ENCODE data around the gene NELFA. TPM values are rescaled to one million over a fixed set of nuclear protein-coding genes. Genes with fewer than 3 reads are reported as not detected.

Gene NELFA
- total and polyA plus RNA-seq, 4 donors, result 7.1 to 11.8 (median 9.3) TPM

DNA sequence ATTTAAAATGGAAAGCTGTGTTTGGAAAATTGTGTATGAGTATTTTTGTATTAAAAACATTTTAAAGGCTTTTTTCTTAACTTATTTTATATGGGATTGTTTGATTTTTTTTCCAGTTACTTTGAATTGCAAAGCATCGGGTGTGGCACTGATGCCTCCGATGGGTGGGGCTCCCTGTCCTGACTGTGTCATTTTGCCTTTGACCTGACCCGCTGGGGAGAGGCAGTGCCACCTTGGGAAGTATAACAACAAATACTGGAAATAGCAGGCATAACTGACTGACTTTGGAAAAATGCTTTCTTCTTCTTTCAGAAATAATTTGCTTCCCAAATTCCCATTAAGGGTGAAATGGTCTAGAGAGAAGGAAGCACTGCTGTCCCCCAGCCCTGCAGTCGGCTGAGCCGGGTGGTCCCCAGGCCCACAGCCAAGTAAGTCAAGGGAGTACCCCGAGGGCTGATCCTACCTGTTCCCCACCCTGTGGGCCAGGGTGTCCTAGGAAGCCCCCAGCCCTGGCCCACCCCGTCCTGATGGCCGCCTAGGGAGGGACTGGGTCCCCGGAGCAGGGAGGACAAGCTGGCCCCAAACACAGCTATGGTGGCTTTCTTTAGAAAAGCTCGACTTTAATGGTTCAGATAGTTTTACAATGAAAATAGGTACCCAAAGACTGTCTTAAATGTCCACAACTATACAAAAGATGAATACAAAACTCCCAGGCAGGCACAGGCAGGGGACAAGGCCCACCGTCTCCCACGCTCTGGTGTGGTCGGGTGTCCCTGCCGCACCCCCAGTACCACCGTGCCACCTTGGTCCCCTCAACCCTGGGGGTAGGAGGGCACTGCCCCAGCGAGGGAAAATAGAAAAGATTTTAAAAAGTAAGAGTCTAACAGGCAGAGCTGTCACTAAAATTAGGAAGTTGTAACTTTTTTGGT lies 26.4 kb downstream of the NELFA start (continued):
- TF ChIP-seq HNF4A (conservative IDR thresholded peaks at IDR 0.05) (no peak), MAX (IDR thresholded peaks at IDR 0.05) (no peak), NR2F2 (IDR thresholded peaks at IDR 0.05) (no peak), HNF4G (IDR thresholded peaks at IDR 0.05) (no peak)

GRCh38 chr4:1981251-1982058 lies 27.3 kb downstream of the NELFA start:
- H3K4me1 ChIP-seq (ENCODE audit: control insufficient read depth in 4 of 4, insufficient read depth in 4 of 4, low read length in 3 of 4), result no peaks in the 10 kb centered on the region
- H3K27me3 ChIP-seq (ENCODE audit: control insufficient read depth in 4 of 4, insufficient read depth in 4 of 4, low read length in 3 of 4), result no peaks in the 10 kb centered on the region
- 91% methylated on average over 22 of the region's 22 CpGs for WGBS
- no peak overlapping the region for H3K4me3 ChIP-seq (ENCODE audit: low read depth in 1 of 3, low read length in 3 of 3)
- no peak overlapping the region for H3K9ac ChIP-seq (ENCODE audit: low read depth in 1 of 2, low read length in 2 of 2)
- no peak overlapping the region for H3K27ac ChIP-seq (ENCODE audit: low read depth in 1 of 2, low read length in 2 of 2)
- peaks cover 19 to 84% (median 35%) of the 10 kb centered on the region in 4 donors for H3K36me3 ChIP-seq (ENCODE audit: control insufficient read depth in 4 of 4, insufficient read depth in 3 of 4, low read depth in 1 of 4, low read length in 3 of 4)
- no peak for TF ChIP-seq JUND (IDR thresholded peaks at IDR 0.05)
- TF ChIP-seq EGR1 (IDR thresholded peaks at IDR 0.05; ENCODE audit: low read depth in 2 of 2), result no peak
- no peak for TF ChIP-seq HNF4G (IDR thresholded peaks at IDR 0.05)
- TF ChIP-seq YY1 (IDR thresholded peaks at IDR 0.05), result no peak
- no peak for TF ChIP-seq HNF4A (conservative IDR thresholded peaks at IDR 0.05)
- no peak for TF ChIP-seq SP1 (IDR thresholded peaks at IDR 0.05)
- peak; percentile 33 for DNase-seq (ENCODE audit: low spot score)
- H3K9me3 ChIP-seq (ENCODE audit: control insufficient read depth in 4 of 4, low read length in 3 of 4), result no peaks in the 10 kb centered on the region

GRCh38 chr4:1980561-1981041 lies 28.2 kb downstream of the NELFA start:
- Histone ChIP-seq H3K4me1 (ENCODE audit: control insufficient read depth in 4 of 4, insufficient read depth in 4 of 4, low read length in 3 of 4) (no peaks in the 10 kb centered on the region), H3K27ac (ENCODE audit: low read depth in 1 of 2, low read length in 2 of 2) (no peak overlapping the region), H3K9ac (ENCODE audit: low read depth in 1 of 2, low read length in 2 of 2) (no peak overlapping the region), H3K4me3 (ENCODE audit: low read depth in 1 of 3, low read length in 3 of 3) (no peak overlapping the region), H3K36me3 (ENCODE audit: control insufficient read depth in 4 of 4, insufficient read depth in 3 of 4, low read depth in 1 of 4, low read length in 3 of 4) (peaks cover 20 to 84% (median 36%) of the 10 kb centered on the region in 4 donors), H3K9me3 (ENCODE audit: control insufficient read depth in 4 of 4, low read length in 3 of 4) (no peaks in the 10 kb centered on the region), H3K27me3 (ENCODE audit: control insufficient read depth in 4 of 4, insufficient read depth in 4 of 4, low read length in 3 of 4) (no peaks in the 10 kb centered on the region)
- 96% methylated on average over 16 of the region's 16 CpGs for WGBS
- TF ChIP-seq FOXA1 (IDR thresholded peaks at IDR 0.05) (no peak), NR2F2 (IDR thresholded peaks at IDR 0.05) (no peak), GABPA (IDR thresholded peaks at IDR 0.05 in 1 of 2, conservative IDR thresholded peaks at IDR 0.05 in 1 of 2) (no peak), HNF4A (conservative IDR thresholded peaks at IDR 0.05) (no peak), ATF3 (IDR thresholded peaks at IDR 0.05) (no peak), HNF4G (IDR thresholded peaks at IDR 0.05) (no peak), FOXA2 (IDR thresholded peaks at IDR 0.05) (no peak), RXRA (IDR thresholded peaks at IDR 0.05) (no peak), SP1 (IDR thresholded peaks at IDR 0.05) (no peak)
- TF ChIP-seq, protein P1, sequence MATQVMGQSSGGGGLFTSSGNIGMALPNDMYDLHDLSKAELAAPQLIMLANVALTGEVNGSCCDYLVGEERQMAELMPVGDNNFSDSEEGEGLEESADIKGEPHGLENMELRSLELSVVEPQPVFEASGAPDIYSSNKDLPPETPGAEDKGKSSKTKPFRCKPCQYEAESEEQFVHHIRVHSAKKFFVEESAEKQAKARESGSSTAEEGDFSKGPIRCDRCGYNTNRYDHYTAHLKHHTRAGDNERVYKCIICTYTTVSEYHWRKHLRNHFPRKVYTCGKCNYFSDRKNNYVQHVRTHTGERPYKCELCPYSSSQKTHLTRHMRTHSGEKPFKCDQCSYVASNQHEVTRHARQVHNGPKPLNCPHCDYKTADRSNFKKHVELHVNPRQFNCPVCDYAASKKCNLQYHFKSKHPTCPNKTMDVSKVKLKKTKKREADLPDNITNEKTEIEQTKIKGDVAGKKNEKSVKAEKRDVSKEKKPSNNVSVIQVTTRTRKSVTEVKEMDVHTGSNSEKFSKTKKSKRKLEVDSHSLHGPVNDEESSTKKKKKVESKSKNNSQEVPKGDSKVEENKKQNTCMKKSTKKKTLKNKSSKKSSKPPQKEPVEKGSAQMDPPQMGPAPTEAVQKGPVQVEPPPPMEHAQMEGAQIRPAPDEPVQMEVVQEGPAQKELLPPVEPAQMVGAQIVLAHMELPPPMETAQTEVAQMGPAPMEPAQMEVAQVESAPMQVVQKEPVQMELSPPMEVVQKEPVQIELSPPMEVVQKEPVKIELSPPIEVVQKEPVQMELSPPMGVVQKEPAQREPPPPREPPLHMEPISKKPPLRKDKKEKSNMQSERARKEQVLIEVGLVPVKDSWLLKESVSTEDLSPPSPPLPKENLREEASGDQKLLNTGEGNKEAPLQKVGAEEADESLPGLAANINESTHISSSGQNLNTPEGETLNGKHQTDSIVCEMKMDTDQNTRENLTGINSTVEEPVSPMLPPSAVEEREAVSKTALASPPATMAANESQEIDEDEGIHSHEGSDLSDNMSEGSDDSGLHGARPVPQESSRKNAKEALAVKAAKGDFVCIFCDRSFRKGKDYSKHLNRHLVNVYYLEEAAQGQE (IDR thresholded peaks at IDR 0.05), result no peak
- DNase-seq (ENCODE audit: low spot score), result peak; percentile 27
